GM23338 (cell line): ENCODE measurements around the gene PIK3R5. TPM values are rescaled to one million over a fixed set of nuclear protein-coding genes. Genes with fewer than 3 reads are reported as not detected.

ENCODE experiments used
- ATAC-seq: fragments of 200-7000 bp; cut with Tn5 transposase; 3 replicates; pipeline ENCODE4 v1.9.1; 2020
- DNase-seq: peaks from one replicate; pipeline ENCODE4 v3.0.0-alpha.2; 2015; ENCODE audit warnings: low spot score
- H2AFZ ChIP-seq: fragments of 200-600 bp; sonication (generic); 2 replicates; pipeline ENCODE4 v1.8.0; 2016; ENCODE audit warnings: antibody characterized with exemption, mild to moderate bottlenecking, moderate library complexity
- H3F3A ChIP-seq: fragments of 200-600 bp; sonication (generic); replicated peaks from 2 replicates; pipeline ENCODE4 v1.8.0; 2017; ENCODE audit warnings: antibody characterized with exemption, mixed run types, low read depth
- H3K27ac ChIP-seq: fragments of 200-600 bp; sonication (generic); 2 replicates; pipeline ENCODE4 v1.6.1; 2016; ENCODE audit warnings: low read depth
- H3K27me3 ChIP-seq: fragments of 200-600 bp; sonication (generic); 2 replicates; pipeline ENCODE4 v1.8.0; 2016; ENCODE audit warnings: mild to moderate bottlenecking, mixed run types, moderate library complexity; ENCODE audit not compliant: insufficient read depth
- H3K36me3 ChIP-seq: fragments of 200-600 bp; sonication (generic); 2 replicates; pipeline ENCODE4 v1.8.0; 2016; ENCODE audit warnings: mild to moderate bottlenecking; ENCODE audit not compliant: insufficient read depth
- H3K4me1 ChIP-seq: fragments of 200-600 bp; sonication (generic); 2 replicates; pipeline ENCODE4 v1.8.0; 2016; ENCODE audit warnings: mild to moderate bottlenecking, moderate library complexity; ENCODE audit not compliant: insufficient read depth
- H3K4me2 ChIP-seq: fragments of 200-600 bp; sonication (generic); 2 replicates; pipeline ENCODE4 v1.7.1; 2017; ENCODE audit warnings: mixed run types
- H3K4me3 ChIP-seq: fragments of 200-600 bp; sonication (generic); 2 replicates; pipeline ENCODE4 v1.6.1; 2016; ENCODE audit warnings: mixed run types
- H3K79me2 ChIP-seq: fragments of 200-600 bp; sonication (generic); replicated peaks from 2 replicates; pipeline ENCODE4 v1.8.0; 2017; ENCODE audit warnings: mild to moderate bottlenecking; ENCODE audit not compliant: insufficient read depth
- H3K9me2 ChIP-seq: fragments of 200-600 bp; sonication (generic); 2 replicates; pipeline ENCODE4 v1.8.0; 2017; ENCODE audit not compliant: insufficient read depth
- H4K20me1 ChIP-seq: fragments of 200-600 bp; sonication (generic); replicated peaks from 2 replicates; pipeline ENCODE4 v1.8.0; 2017; ENCODE audit warnings: mild to moderate bottlenecking; ENCODE audit not compliant: insufficient read depth
- H3K27ac Mint-ChIP-seq: 2 replicates; pipeline ENCODE4 v1.8.0; 2020; ENCODE audit warnings: inconsistent platforms, mild to moderate bottlenecking, moderate library complexity, mixed read lengths
- H3K27me3 Mint-ChIP-seq: 3 replicates; pipeline ENCODE4 v1.8.0; 2022; ENCODE audit warnings: low read depth, mild to moderate bottlenecking, moderate library complexity, mixed read lengths, inconsistent platforms; ENCODE audit not compliant: insufficient read depth, poor library complexity
- H3K36me3 Mint-ChIP-seq: 3 replicates; pipeline ENCODE4 v1.8.0; 2021; ENCODE audit warnings: low read depth, mild to moderate bottlenecking, inconsistent platforms, moderate library complexity, mixed read lengths
- H3K4me1 Mint-ChIP-seq: 3 replicates; pipeline ENCODE4 v1.8.0; 2020; ENCODE audit warnings: mild to moderate bottlenecking, inconsistent platforms, mixed read lengths
- H3K4me3 Mint-ChIP-seq: 3 replicates; pipeline ENCODE4 v1.8.0; 2021; ENCODE audit warnings: moderate library complexity, mild to moderate bottlenecking, inconsistent platforms, mixed read lengths
- H3K9me3 Mint-ChIP-seq: 3 replicates; pipeline ENCODE4 v1.8.0; 2020; ENCODE audit warnings: moderate library complexity, mild to moderate bottlenecking, inconsistent platforms, mixed read lengths
- CREB1 ChIP-seq: fragments of 250-450 bp; sonication (Bioruptor Pico); IDR thresholded peaks from 2 replicates; pipeline ENCODE4 v1.5.0; 2020; ENCODE audit warnings: low read depth, mild to moderate bottlenecking, moderate library complexity
- CTCF ChIP-seq, 2 experiments: fragments of 200-600 bp in 1 of 2; sonication (generic) in 1 of 2; conservative IDR thresholded peaks; 2 replicates each; pipeline versions ENCODE4 v1.5.1 to v1.6.1; 2016 to 2017; ENCODE audit warnings: antibody characterized with exemption in 2 of 2, low read depth in 2 of 2, mild to moderate bottlenecking in 2 of 2, moderate library complexity in 1 of 2
- EZH2phosphoT487 ChIP-seq: fragments of 200-600 bp; sonication (generic); IDR thresholded peaks from one replicate; pipeline ENCODE4 v1.8.1; 2018; ENCODE audit warnings: antibody characterized with exemption; ENCODE audit not compliant: unreplicated experiment
- JUNB ChIP-seq: IDR thresholded peaks from one replicate; pipeline ENCODE4 v1.6.1; 2016; ENCODE audit warnings: antibody characterized with exemption; ENCODE audit not compliant: unreplicated experiment
- NANOG ChIP-seq: IDR thresholded peaks from 2 replicates; pipeline ENCODE4 v1.6.1; 2016; ENCODE audit warnings: antibody characterized with exemption, borderline replicate concordance
- POLR2AphosphoS5 ChIP-seq: IDR thresholded peaks from 2 replicates; pipeline ENCODE4 v1.6.1; 2016; ENCODE audit warnings: antibody characterized with exemption, low read depth
- REST ChIP-seq: IDR thresholded peaks from one replicate; pipeline ENCODE4 v1.6.1; 2018; ENCODE audit warnings: antibody characterized with exemption; ENCODE audit not compliant: unreplicated experiment
- ZNF114 ChIP-seq: fragments of 250-450 bp; sonication (Bioruptor Pico); IDR thresholded peaks from 2 replicates; pipeline ENCODE4 v1.5.0; 2020; ENCODE audit warnings: mild to moderate bottlenecking, moderate library complexity
- ZNF331 ChIP-seq: fragments of 250-450 bp; sonication (Bioruptor Pico); IDR thresholded peaks from 2 replicates; pipeline ENCODE4 v1.5.0; 2020; ENCODE audit warnings: low read depth, mild to moderate bottlenecking, moderate library complexity
- ZNF462 ChIP-seq: fragments of 250-450 bp; sonication (Bioruptor Pico); IDR thresholded peaks from 2 replicates; pipeline ENCODE4 v1.5.0; 2020; ENCODE audit warnings: mild to moderate bottlenecking, moderate library complexity
- polyA plus RNA-seq: library from polyadenylated mRNA; unstranded; fragments of >200 nt; fragmentation: Nextera tagmentation; extraction: Ambion mirVana; gene quantifications from 2 replicates; pipeline ENCODE4 v1.2.1, GENCODE V29; 2016
- total RNA-seq: library from RNA; depleted of rRNA; stranded (reverse); fragments of >200 nt; shearing (Covaris generic); gene quantifications from 2 replicates; pipeline ENCODE4 v1.2.3, GENCODE V29; 2014

The PIK3R5 gene
- total and polyA plus RNA-seq, 2 experiments from 2014 or later, result 1.7 to 9.4 TPM

GRCh38 chr17:8868092-8868491, 97.4 kb downstream of the PIK3R5 start (continued):
- TF ChIP-seq CTCF (conservative IDR thresholded peaks at IDR 0.05; ENCODE audit: low read depth in 2 of 2) (no peak), EZH2phosphoT487 (no peak), ZNF114 (no peak), POLR2AphosphoS5 (no peak), NANOG (no peak)

GRCh38 chr17:8867361-8867981, 98.0 kb downstream of the PIK3R5 start, which contains the start of gene PIK3R6:
TSS of gene PIK3R6 (minus strand) at chr17:8867674. CDS start at chr17:8849794, 17,880 bp downstream.
- ATAC-seq, result no peak
- H3K4me3 ChIP-seq, result no peak within 1 kb of the TSS
- Mint-ChIP-seq H3K4me1 (no peaks in the 10 kb centered on the region; the same call in 1 of the 3 replicates), H3K4me3 (no peak within 1 kb of the TSS; the same call in 2 of the 3 replicates), H3K27ac (no peak within 1 kb of the TSS), H3K9me3 (no peaks in the 10 kb centered on the region; the same call in 2 of the 3 replicates), H3K36me3 (no peaks in the 10 kb centered on the region; the same call in 2 of the 3 replicates), H3K27me3 (peaks cover 7% of the 10 kb centered on the region)
- no peaks in the 10 kb centered on the region for H3F3A ChIP-seq
- no peak within 1 kb of the TSS for H3K4me2 ChIP-seq
- H4K20me1 ChIP-seq, result no peaks in the 10 kb centered on the region
- no peak within 1 kb of the TSS for H3K27ac ChIP-seq
- H3K9me2 ChIP-seq, result no peaks in the 10 kb centered on the region
- no peak for DNase-seq
- H3K36me3 ChIP-seq, result no peaks in the 10 kb centered on the region
- H3K79me2 ChIP-seq, result no peaks in the 10 kb centered on the region
- H2AFZ ChIP-seq, result no peak within 1 kb of the TSS
- no peaks in the 10 kb centered on the region for H3K27me3 ChIP-seq
- H3K4me1 ChIP-seq, result no peaks in the 10 kb centered on the region
- TF ChIP-seq JUNB, result no peak
- no peak for TF ChIP-seq CREB1 (CRISPR knock-in tag)
- TF ChIP-seq NANOG, result no peak
- TF ChIP-seq EZH2phosphoT487, result no peak
- TF ChIP-seq REST, result no peak
- TF ChIP-seq ZNF331, result no peak
- TF ChIP-seq ZNF114, result no peak
- TF ChIP-seq ZNF462 (CRISPR knock-in tag), result no peak
- TF ChIP-seq CTCF (conservative IDR thresholded peaks at IDR 0.05; ENCODE audit: low read depth in 2 of 2), result no peak
- TF ChIP-seq POLR2AphosphoS5, result no peak
